KG1 (cell line): ENCODE results near the gene DPEP2NB.
"Not testable (repeated sequence)": the region's sequence is repeated elsewhere in the genome, so short reads cannot be mapped to it uniquely, and the experiment has no call there.

Experiments
- DNase-seq: peaks from one replicate; lab custom pipeline; 2025; lab: John Stamatoyannopoulos, UW

Gene DPEP2NB

DNA sequence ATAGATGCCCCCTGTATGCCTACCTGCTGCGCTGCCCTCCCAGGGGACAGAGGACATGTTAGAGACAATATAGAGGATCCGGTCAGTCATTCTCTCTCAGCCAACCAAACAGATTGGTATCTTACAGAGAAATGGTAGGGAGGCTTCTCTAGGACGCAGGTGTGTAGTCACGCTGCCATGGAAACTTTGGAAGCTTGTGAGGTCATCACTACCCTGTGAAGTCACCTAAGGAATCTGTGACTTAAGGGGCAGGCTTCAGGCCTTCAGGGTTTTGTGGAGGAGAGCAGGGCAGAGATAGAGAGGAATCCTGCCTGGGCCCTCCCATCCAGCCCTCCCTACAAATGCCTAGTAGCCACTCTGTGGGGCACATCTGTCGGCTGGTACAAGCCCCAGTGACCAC lies at the start of gene DPEP2NB:
TSS of gene DPEP2NB (minus strand) at position 231 of the 400 bp plus-strand sequence. CDS start at position 90, 141 bp downstream.
- DNase-seq: no peak

GRCh38 chr16:68064791-68065365 lies 49.2 kb upstream of the DPEP2NB start:
- no peak for DNase-seq

DNA sequence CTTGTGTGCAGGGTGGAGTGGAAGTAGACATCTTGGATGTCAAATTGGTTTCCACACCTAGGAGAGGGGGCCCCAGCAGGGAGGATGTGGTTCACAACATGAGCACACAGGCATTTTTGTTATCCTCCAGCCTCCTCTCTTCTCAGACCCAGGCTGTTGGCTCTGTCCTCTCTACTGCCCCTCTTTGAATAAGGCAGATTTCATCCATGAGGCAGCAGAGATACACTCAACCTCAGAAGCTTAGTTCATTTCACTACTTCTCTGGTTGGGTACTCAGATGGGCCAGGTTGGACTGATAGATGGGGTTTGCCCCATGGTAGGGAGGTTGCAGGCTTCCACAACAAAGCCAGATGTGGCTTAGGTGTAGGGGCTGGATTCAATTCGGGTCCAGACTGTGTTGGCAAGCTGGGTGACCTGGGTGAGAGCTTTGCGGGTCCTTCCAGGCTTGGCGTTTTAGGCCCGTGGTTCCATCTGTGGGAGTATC lies 47.2 kb upstream of the DPEP2NB start:
- no peak for DNase-seq

DNA sequence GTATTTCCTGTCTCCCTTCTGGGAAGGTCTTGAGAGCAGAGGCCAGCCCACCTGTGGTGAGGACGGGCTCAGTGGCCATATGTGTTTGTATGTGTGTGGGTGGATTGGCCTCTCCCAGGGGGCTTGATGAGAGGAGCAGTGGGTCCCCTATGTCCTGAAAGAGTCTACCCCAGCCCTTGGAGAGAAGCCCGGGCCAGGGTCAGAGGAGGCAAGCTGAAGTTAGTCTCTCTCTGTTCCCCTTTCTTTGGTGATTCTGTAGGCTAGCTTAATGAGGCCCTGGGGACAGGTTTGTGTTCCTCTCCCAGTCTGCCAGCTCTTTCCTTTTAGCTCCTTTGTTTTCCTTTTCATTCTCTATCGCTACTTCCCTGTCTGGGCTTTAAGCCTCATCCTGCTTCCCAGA lies 45.7 kb upstream of the DPEP2NB start:
- no peak for DNase-seq

GRCh38 chr16:68059804-68060203 lies 44.1 kb upstream of the DPEP2NB start:
- no peak for DNase-seq

DNA sequence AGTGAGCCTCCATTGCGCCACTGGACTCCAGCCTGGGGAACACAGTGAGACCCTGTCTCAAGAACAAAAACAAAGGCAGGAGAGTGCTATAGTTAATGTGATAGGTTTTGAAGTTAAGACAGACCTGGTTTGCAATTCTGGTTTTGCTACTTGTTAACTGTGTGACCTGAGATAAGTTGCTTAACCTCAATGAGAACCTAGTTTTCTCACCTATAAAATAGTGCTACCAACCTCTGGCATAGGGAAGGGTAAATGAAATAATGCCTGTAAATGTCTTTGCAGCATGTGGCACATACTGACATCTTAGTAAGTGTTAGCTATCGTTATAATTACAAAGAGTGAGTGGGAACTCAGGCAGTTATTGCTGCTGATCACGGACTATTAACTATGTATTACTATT lies 39.7 kb upstream of the DPEP2NB start:
- no peak for DNase-seq

DNA sequence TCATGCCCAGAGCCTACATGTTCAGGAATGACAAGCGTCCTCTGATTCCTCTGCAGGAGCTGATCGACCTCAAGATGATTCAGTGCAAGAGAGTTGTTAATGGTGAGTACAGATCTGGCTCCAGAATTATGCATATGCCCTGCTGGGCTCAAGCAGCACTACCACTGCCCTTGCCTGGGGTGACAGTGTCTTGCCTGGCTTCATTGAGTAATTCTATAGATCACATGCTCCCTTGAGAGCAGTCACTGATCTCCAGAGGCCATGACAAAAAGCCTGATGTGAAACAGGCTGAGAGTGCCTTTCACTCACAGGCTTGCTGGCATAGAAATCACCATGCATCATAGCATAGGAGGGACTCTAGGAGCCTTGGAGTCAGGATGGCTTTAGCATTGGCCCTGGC lies 33.7 kb upstream of the DPEP2NB start:
- DNase-seq: no peak

GRCh38 chr16:68047987-68048386 lies 32.3 kb upstream of the DPEP2NB start:
- no peak for DNase-seq

GRCh38 chr16:68046106-68046505 lies 30.4 kb upstream of the DPEP2NB start:
- DNase-seq: no peak

GRCh38 chr16:68041783-68042182 lies 26.1 kb upstream of the DPEP2NB start:
- DNase-seq: no peak

DNA sequence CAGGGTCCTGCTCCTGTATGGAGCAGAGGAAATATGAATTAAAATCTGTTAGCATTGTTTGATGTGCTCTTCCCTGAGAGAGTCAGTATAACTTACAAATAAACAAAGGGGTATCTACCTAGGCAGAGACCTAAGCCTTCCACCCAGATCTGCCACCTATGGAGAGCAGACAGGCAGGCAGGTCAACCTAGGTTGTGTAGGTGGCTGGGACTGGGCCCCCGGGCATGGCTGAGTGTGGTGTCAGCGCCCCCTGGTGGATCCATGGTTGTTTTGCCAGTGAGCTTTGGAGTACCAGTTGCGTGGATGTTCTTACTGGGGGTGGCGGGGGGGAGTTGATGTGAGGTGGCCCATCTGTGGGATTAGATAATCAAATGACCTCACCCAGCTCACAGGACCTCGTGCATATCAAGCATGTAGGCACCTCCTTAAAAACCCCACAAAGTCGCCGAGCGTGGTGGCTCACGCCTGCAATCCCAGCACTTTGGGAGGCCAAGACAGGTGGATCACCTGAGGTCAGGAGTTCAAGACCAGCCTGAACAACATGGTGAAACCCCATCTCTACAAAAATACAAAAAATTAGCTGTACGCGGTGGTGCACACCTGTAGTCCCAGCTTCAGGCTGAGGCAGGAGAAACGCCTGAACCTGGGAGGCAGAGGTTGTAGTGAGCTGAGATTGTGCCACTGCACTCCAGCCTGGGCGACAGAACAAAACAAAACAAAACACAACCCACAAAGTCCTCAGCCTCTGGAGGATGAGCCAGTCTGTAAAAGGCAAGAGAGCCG lies 25.0 kb upstream of the DPEP2NB start:
- peak; percentile 56 for DNase-seq

GRCh38 chr16:68037841-68038597 lies 22.3 kb upstream of the DPEP2NB start:
- no peak for DNase-seq

DNA sequence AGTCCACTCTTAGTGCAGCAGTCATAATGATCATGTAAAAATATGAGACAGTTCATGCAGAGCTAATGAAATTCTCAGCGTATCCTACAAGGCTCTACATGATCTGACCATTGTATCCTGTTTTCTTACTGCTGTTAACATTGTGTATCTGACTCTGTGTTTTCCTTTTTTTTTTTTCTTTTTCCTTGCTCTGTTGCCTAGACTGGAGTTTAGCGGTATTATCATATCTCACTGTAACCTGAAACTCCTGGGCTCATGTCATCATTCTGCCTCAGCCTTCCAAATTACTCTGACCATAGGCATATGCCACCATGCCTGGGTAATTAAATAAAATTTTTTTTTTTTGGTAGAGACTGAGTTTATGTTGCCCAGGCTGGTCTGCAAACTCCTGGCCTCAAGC lies 19.5 kb upstream of the DPEP2NB start:
- no peak for DNase-seq

DNA sequence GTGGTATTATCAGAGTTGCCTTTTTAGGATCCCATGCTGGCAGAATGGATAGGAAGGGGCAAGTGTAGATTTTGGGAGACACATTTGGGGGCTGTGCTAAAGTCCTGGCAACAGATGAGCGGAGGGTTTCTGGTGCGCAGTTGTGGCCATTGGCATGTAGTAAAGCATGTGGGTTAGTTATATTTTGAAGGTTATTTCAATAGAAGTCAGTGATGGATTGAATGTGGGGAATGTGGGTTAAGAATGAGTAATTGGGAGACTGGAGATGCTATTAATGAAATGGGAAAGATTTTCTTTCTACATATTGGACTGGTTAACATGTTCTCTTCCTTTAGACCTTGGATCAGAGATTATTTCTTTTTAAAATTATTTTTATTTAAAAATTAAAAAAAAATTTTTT lies 17.4 kb upstream of the DPEP2NB start:
- DNase-seq: no peak

DNA sequence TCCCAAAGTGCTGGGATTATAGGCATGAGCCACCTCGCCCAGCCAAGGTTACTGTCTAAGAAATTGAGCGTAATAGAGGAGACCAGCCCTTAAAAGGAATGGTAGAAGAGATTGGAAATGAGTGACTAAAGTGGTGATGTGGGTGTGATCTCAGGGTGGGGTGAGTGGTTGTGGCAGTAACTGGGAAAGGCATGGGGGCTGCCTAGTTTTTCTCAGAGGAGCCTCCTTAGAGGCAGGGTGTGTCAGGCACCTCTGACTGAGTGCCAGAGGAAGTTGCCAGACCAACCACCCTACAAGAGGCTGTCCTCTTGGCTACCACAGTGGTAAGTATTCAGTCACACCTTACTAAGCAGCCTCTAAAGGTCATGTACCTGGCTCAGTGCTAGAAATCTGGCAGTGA lies 16.2 kb upstream of the DPEP2NB start:
- DNase-seq: no peak

DNA sequence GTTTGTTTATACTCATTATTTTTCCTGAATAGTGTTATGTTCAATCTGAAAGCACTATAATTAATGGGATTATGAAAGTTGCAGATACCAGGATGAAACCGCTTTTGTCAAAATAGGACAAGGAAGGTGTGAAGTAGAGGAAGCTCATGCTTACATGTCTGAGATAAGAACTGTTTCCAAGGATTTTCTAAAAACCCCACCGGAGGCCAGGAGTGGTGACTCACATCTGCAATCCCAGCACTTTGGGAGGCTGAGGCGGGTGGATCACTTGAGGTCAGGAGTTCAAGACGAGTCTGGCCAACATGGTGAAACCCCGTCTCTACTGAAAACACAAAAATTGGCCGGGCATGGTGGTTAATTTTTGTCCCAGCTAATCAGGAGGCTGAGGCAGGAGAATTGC lies 14.4 kb upstream of the DPEP2NB start:
- DNase-seq: not testable (repeated sequence)

GRCh38 chr16:68028996-68029395 lies 13.3 kb upstream of the DPEP2NB start:
- no peak for DNase-seq

GRCh38 chr16:68022728-68023537 lies 7.2 kb upstream of the DPEP2NB start, which contains the start of the genes DDX28 and DUS2:
TSS of gene DDX28 (minus strand) at chr16:68023232. CDS start at chr16:68023202, 30 bp downstream.
TSS of gene DUS2 (plus strand) at chr16:68023284. CDS start at chr16:68038024, 14,740 bp downstream.
- DNase-seq: peak; percentile 91

DNA sequence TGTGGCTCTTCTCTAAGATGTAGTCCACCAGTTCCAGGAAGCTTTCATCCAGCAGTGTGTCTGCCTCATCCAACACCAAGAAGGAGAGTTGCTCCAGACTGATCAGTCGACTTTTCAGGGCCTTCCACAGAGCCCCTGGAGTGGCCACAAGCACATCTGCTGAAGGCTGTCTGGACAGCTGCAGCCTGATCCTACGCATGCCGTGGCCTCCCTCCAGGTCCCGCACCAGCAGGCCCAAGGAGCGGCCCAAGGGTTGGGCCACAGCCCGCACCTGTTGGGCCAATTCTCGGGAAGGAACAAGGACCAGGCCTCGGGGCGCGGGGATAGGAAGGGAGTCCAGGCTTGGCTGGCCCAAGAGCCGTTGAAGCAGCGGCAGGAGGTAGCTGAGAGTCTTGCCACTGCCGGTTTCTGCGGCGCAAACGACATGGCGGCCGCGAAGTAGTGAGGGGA lies 6.6 kb upstream of the DPEP2NB start:
- no peak for DNase-seq

- no peak for DNase-seq
Measured at GRCh38 chr16:68021490-68021889, 5.8 kb upstream of the DPEP2NB start.

DNA sequence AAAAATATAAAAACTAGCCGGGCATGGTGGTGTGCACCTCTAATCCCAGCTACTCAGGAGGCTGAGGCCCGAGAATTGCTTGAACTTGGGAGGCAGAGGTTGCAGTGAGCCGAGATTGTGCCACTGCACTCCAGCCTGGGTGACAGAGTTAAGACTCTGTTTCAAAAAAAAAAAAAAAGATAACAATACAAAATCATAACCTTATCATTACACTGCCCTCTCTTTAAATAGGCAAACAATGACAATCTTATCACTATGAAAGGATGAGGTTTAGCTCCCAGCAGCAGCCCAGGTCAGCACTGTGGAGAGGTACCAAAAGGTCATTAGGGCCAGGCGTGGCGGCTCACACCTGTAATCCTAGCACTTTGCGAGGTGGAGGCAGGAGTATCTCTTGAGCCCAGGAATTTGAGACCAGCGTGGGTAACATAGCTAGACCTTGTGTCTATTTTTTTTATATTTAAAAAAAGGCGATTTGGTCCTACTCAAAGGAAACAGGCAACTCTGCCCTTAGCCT lies 3.5 kb upstream of the DPEP2NB start:
- DNase-seq: no peak
